C1 segment of cervical spinal cord (tissue), 14 donors: ENCODE measurements around the gene PEX10.
"Not testable (repeated sequence)": the region's sequence is repeated elsewhere in the genome, so short reads cannot be mapped to it uniquely, and the experiment has no call there.

ENCODE experiments used
- DNase-seq, 14 donors: peaks; one replicate each; lab custom pipeline; 2025; lab: John Stamatoyannopoulos, UW

PEX10 gene

GRCh38 chr1:2412395-2412772 lies at the start of gene PEX10:
PEX10 (minus strand) TSS chr1:2412564; CDS start chr1:2412502, 62 bp downstream.
- DNase-seq, result peak; percentile 42 to 94 (median 87)

GRCh38 chr1:2460996-2461751 lies 48.8 kb upstream of the PEX10 start:
- peak in 2 of 14 donors; percentile 23 to 78 for DNase-seq

GRCh38 chr1:2460203-2460602 lies 47.8 kb upstream of the PEX10 start:
- DNase-seq, result no peak

- peak in 13 of 14 donors; percentile 28 to 86 (median 66) for DNase-seq
Observed at GRCh38 chr1:2459757-2460156, 47.4 kb upstream of the PEX10 start.

GRCh38 chr1:2459102-2459753 lies 46.9 kb upstream of the PEX10 start:
- DNase-seq, result not testable (repeated sequence)

- DNase-seq, result no peak
Observed at GRCh38 chr1:2458687-2459086, 46.3 kb upstream of the PEX10 start.

- DNase-seq, result no peak
Observed at GRCh38 chr1:2457444-2457843, 45.1 kb upstream of the PEX10 start.

GRCh38 chr1:2455757-2456156 lies 43.4 kb upstream of the PEX10 start:
- DNase-seq, result no peak

- DNase-seq, result no peak
Observed at GRCh38 chr1:2454227-2454626, 41.9 kb upstream of the PEX10 start.

- DNase-seq, result no peak
Observed at GRCh38 chr1:2452932-2453315, 40.6 kb upstream of the PEX10 start.

- peak in 12 of 14 donors; percentile 20 to 81 (median 66) for DNase-seq
Observed at GRCh38 chr1:2452201-2452931, 40.0 kb upstream of the PEX10 start.

- peak in 3 of 14 donors; percentile 25 to 57 (median 39) for DNase-seq
Observed at GRCh38 chr1:2451741-2452140, 39.4 kb upstream of the PEX10 start.

GRCh38 chr1:2449636-2450454 lies 37.5 kb upstream of the PEX10 start:
- DNase-seq, result peak in 7 of 14 donors; percentile 17 to 71 (median 56)

GRCh38 chr1:2448098-2448445 lies 35.7 kb upstream of the PEX10 start:
- peak in 1 of 14 donors; percentile 65 for DNase-seq

- DNase-seq, result peak in 2 of 14 donors; percentile 58 to 65
Observed at GRCh38 chr1:2447276-2448097, 35.1 kb upstream of the PEX10 start.

GRCh38 chr1:2446861-2447260 lies 34.5 kb upstream of the PEX10 start:
- no peak for DNase-seq

- DNase-seq, result peak in 12 of 14 donors; percentile 41 to 81 (median 64)
Observed at GRCh38 chr1:2446394-2446793, 34.0 kb upstream of the PEX10 start.

GRCh38 chr1:2445823-2446215 lies 33.5 kb upstream of the PEX10 start:
- peak in 4 of 14 donors; percentile 30 to 65 (median 62) for DNase-seq

- peak in 2 of 14 donors; percentile 34 to 37 for DNase-seq
Observed at GRCh38 chr1:2445162-2445822, 32.9 kb upstream of the PEX10 start.

GRCh38 chr1:2444138-2444591 lies 31.8 kb upstream of the PEX10 start:
- DNase-seq, result peak in 1 of 14 donors; percentile 48
